H1 (cell line): ENCODE measurements around the gene PFDN1.

Experiments used
- CHD2 ChIP-seq: IDR thresholded peaks from 2 replicates; pipeline ENCODE4 v1.6.1; 2012; ENCODE audit warnings: low read length, improper control_type of control experiment
- EGR1 ChIP-seq: IDR thresholded peaks from 2 replicates; pipeline ENCODE4 v1.6.1; 2011; ENCODE audit warnings: low read depth, low read length, borderline replicate concordance
- TF ChIP-seq, protein P1 (sequence below): IDR thresholded peaks from 2 replicates; pipeline ENCODE4 v1.6.1; 2012; ENCODE audit warnings: low read length, inconsistent platforms

DNA sequence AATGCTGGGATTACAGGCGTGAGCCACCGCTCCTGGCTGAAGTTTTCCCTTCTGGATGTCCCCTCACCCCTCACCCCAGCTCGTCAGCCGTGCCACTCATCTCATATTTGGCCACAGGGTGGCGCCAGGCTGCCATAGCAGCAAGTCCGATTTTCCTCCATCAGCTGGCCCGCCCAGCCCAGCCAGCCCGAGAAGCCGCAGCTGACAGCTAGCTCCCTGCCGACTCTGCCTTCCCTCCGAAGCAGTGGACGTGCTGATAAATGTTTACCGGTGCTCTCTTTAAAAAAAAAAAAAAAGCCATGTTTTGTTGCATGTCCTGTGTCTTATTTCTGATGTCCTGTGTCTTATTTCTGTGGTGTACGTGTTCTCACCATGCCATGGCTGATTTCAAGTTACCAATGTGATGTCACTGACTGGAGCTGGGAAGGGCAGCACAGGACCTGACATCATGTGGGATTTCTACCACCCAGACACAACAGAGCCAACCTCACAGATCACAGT, 58.3 kb downstream of the PFDN1 start:
- TF ChIP-seq CHD2 (peak; percentile 50; the same call in 1 of the 2 replicates), EGR1 (no peak)
- TF ChIP-seq, protein P1, sequence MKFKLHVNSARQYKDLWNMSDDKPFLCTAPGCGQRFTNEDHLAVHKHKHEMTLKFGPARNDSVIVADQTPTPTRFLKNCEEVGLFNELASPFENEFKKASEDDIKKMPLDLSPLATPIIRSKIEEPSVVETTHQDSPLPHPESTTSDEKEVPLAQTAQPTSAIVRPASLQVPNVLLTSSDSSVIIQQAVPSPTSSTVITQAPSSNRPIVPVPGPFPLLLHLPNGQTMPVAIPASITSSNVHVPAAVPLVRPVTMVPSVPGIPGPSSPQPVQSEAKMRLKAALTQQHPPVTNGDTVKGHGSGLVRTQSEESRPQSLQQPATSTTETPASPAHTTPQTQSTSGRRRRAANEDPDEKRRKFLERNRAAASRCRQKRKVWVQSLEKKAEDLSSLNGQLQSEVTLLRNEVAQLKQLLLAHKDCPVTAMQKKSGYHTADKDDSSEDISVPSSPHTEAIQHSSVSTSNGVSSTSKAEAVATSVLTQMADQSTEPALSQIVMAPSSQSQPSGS, result no peak
